HL-60/S4 treated with retinoic acid at 250 ng/mL for 4 days and 3 days (cell line): ENCODE results near the gene MUS81.

Source experiments
- in situ Hi-C: fragments of 300-500 bp; cut with MboI; formaldehyde crosslinking; loops from 2 replicates; pipeline ENCODE4 v1.7.0; 2022; ENCODE audit warnings: low sequenced_read_pairs

MUS81 gene

DNA sequence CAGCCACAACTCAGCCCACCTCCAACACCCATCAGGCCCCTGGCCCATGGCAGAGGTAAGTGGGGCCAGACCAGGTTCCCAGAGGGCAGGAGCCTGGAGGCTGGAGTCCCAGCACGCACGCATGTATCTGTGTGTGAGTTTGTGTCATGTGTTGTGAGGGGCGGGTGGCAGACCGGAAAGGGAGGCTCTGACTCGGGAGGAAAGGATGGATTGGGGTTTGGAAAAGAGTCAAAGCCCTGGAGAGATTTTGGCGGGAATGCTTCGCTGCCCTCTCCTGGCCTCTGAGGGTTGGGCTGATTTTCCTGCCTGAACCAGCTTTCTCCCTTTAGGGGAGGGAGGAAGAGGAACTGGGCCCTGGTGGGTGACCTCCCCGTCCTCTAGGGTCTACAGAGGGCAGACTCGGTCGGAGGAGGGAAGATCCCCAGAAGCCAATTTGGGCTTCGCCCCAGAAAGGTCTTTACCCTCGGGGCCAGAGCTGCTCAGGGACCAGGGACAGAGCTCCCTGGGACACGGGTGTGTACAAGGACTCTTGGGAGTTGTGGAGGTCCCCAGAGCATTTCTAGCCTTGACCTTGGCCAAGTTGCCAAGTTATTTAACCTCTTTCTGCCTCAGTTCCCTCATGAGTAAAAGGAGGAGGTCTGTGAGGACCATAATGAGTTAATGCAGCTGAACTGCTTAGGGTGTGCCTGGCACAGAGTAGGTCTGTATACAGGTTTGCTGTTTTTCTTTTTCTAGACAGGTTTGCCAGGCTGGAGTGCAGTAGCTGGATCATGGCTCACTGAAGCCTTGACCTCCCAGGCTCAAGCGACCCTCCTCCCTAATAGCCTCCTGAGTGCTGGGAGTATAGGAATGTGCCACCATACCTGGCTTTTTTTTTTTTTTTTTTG is 51.7 kb downstream of the MUS81 start:
- in situ Hi-C loops, result no loop called here

- in situ Hi-C loops, result no loop called here
These were observed 52.6 kb downstream of the MUS81 start for GRCh38 chr11:65912845-65913244.

DNA sequence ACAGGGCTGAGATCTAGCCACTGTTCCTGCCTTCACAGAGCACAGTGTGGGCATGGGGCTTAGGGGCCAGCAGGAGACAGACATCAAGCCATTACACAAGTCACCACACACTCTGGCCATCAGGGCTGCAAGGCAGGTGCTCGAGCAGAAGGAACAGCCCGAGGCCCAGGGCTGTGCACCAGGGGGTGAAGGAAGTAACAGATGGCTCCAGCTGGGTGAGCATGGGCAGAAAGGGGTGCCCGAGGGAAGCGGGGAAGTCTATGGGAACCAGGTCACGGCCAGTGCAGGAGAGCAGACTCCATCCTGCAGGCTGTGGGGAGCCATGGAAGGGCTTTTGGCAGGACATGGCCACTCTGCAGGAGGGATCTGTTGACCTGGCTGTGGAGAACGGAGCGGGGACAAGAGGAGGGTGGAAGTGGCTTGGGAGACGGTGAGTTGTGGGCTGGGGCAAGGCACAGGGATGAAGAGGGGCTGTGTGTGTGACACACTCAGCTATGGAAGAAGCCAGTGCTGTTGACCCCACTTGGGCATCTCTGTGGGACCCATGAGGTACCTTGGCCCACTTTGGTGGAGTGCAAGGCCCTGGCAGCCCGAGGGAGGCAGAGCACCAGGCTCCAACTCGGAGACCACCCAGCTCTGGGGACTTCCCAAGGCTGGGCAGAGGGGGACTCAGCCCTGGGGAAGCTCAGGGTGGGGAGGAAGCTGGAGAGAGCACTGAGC is 55.0 kb downstream of the MUS81 start:
- in situ Hi-C loops, result no loop called here

GRCh38 chr11:65915821-65916251 is 55.6 kb downstream of the MUS81 start:
- in situ Hi-C loops, result no loop called here
